Suprapubic skin (tissue), 4 donors: Measurements from ENCODE around the gene THTPA.

Experiments
- POLR2A ChIP-seq, 2 donors: fragments of 450-650 bp; IDR thresholded peaks; one replicate each; pipeline ENCODE4 v1.6.1; 2017; ENCODE audit warnings: antibody characterized with exemption in 2 of 2, mild to moderate bottlenecking in 2 of 2, moderate library complexity in 2 of 2
- POLR2AphosphoS5 ChIP-seq, 3 donors: sonication (generic); formaldehyde crosslinking; IDR thresholded peaks; one replicate each; pipeline ENCODE4 v1.6.1; 2017; ENCODE audit warnings: antibody characterized with exemption in 3 of 3
- TF ChIP-seq, protein P1 (sequence below), 2 donors: fragments of 200-600 bp in 1 of 2; fragments of 450-650 bp in 1 of 2; sonication (generic) in 1 of 2; IDR thresholded peaks; one replicate each; pipeline ENCODE4 v1.5.1; 2016 to 2019; ENCODE audit warnings: antibody characterized with exemption in 2 of 2, mild to moderate bottlenecking in 1 of 2, moderate library complexity in 1 of 2

- TF ChIP-seq, protein P1, sequence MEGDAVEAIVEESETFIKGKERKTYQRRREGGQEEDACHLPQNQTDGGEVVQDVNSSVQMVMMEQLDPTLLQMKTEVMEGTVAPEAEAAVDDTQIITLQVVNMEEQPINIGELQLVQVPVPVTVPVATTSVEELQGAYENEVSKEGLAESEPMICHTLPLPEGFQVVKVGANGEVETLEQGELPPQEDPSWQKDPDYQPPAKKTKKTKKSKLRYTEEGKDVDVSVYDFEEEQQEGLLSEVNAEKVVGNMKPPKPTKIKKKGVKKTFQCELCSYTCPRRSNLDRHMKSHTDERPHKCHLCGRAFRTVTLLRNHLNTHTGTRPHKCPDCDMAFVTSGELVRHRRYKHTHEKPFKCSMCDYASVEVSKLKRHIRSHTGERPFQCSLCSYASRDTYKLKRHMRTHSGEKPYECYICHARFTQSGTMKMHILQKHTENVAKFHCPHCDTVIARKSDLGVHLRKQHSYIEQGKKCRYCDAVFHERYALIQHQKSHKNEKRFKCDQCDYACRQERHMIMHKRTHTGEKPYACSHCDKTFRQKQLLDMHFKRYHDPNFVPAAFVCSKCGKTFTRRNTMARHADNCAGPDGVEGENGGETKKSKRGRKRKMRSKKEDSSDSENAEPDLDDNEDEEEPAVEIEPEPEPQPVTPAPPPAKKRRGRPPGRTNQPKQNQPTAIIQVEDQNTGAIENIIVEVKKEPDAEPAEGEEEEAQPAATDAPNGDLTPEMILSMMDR (IDR thresholded peaks at IDR 0.05), result no peak
- TF ChIP-seq POLR2A (IDR thresholded peaks at IDR 0.05) (no peak), POLR2AphosphoS5 (IDR thresholded peaks at IDR 0.05) (no peak)
These were observed 12.7 kb upstream of the THTPA start for GRCh38 chr14:23543403-23543802.
